ENCODE data around the gene IKBKG.

Gene IKBKG

GRCh38 chrX:154594491-154594890 lies 47.1 kb downstream of the IKBKG start:
- Histone ChIP-seq H3K27ac (ENCODE audit: low read depth, low read length) (no peak overlapping the region), H3K4me1 (ENCODE audit: control insufficient read depth in 1 of 2, insufficient read depth in 2 of 2, low read length in 2 of 2) (no peaks in the 10 kb centered on the region), H3K9me3 (ENCODE audit: control insufficient read depth in 1 of 2, low read length in 2 of 2) (no peaks in the 10 kb centered on the region), H3K27me3 (ENCODE audit: control insufficient read depth in 1 of 2, insufficient read depth in 2 of 2, low read length in 2 of 2) (no peaks in the 10 kb centered on the region), H3K36me3 (ENCODE audit: control insufficient read depth in 1 of 2, insufficient read depth in 2 of 2, low read length in 2 of 2) (no peaks in the 10 kb centered on the region), H3K9ac (ENCODE audit: low read depth in 1 of 2, low read length in 2 of 2) (no peak overlapping the region), H3K4me3 (ENCODE audit: low read depth in 1 of 2, low read length in 2 of 2) (no peak overlapping the region)

DNA sequence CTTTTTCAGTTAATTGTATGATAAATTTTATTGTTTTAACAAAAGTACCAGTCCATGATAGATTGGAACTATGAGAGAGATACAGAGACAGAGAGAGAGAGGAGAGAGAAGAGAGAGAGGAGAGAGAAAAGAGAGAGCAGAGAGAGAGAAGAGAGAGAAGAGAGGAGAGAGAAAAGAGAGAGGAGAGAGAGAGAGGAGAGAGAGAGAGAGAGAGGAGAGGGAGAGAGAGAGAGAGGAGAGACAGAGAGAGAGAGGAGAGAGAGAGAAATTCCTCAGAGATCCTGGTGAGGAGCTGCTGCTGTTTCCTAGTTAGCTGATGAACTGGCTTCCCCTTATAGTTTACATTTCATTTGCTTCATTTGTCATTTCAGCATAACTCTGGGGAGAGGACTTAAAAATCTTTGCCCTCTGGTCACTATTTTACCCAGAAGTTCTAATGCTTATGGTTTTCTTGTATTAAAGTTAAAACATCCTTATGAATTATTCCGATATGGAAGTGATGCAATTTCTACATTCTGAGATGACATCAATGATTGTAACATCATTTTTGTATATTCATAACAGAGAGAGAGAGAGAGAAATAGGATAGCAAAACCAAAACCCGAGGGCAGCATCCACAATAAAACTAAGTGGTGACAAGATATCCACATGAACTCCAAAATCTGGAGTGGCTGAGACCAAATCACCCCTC lies 48.3 kb downstream of the IKBKG start:
- Histone ChIP-seq H3K9ac (ENCODE audit: low read depth in 1 of 2, low read length in 2 of 2) (no peak overlapping the region), H3K27me3 (ENCODE audit: control insufficient read depth in 1 of 2, insufficient read depth in 2 of 2, low read length in 2 of 2) (no peaks in the 10 kb centered on the region), H3K36me3 (ENCODE audit: control insufficient read depth in 1 of 2, insufficient read depth in 2 of 2, low read length in 2 of 2) (no peaks in the 10 kb centered on the region), H3K9me3 (ENCODE audit: control insufficient read depth in 1 of 2, low read length in 2 of 2) (no peaks in the 10 kb centered on the region), H3K4me3 (ENCODE audit: low read depth in 1 of 2, low read length in 2 of 2) (no peak overlapping the region), H3K4me1 (ENCODE audit: control insufficient read depth in 1 of 2, insufficient read depth in 2 of 2, low read length in 2 of 2) (no peaks in the 10 kb centered on the region), H3K27ac (ENCODE audit: low read depth, low read length) (no peak overlapping the region)

DNA sequence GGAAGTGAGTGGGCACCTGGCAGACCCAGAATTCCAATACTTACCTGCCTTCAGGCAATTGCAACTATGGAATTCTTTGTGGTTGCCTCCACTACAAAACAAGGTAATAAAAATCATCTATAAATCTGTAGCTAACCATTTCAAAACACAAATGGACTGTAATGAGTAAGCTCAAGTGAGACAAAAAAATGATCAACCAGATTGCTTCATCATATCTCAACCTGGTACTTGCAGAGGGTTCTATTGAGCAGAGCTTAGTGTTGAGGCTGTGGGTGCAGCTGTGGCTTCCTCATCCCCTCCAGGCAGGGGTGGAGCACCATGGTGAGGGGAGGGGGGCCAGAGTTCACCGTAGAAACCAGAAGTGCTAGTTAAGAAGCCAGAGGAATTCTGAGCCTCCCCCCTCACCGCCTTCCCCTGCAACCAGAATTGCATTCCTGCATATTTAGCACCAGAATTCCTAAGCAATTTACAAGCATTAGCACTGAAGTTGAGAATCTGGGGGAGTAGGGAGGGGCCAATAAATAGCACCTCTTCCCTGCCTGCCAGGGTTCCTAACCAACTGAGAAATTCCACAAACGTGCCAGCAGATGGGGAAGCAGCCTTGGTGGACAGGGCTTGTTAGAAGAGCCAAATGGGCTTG lies 49.0 kb downstream of the IKBKG start:
- H3K9me3 ChIP-seq (ENCODE audit: control insufficient read depth in 1 of 2, low read length in 2 of 2) = no peaks in the 10 kb centered on the region
- no peak overlapping the region for H3K27ac ChIP-seq (ENCODE audit: low read depth, low read length)
- H3K9ac ChIP-seq (ENCODE audit: low read depth in 1 of 2, low read length in 2 of 2) = no peak overlapping the region

GRCh38 chrX:154597221-154597620 lies 49.8 kb downstream of the IKBKG start:
- no peaks in the 10 kb centered on the region for H3K27me3 ChIP-seq (ENCODE audit: control insufficient read depth in 1 of 2, insufficient read depth in 2 of 2, low read length in 2 of 2)
- no peaks in the 10 kb centered on the region for H3K36me3 ChIP-seq (ENCODE audit: control insufficient read depth in 1 of 2, insufficient read depth in 2 of 2, low read length in 2 of 2)
- H3K9ac ChIP-seq (ENCODE audit: low read depth in 1 of 2, low read length in 2 of 2) = no peak overlapping the region
- no peak overlapping the region for H3K4me3 ChIP-seq (ENCODE audit: low read depth in 1 of 2, low read length in 2 of 2)
- no peaks in the 10 kb centered on the region for H3K9me3 ChIP-seq (ENCODE audit: control insufficient read depth in 1 of 2, low read length in 2 of 2)
- H3K27ac ChIP-seq (ENCODE audit: low read depth, low read length) = no peak overlapping the region
- no peaks in the 10 kb centered on the region for H3K4me1 ChIP-seq (ENCODE audit: control insufficient read depth in 1 of 2, insufficient read depth in 2 of 2, low read length in 2 of 2)

More for the DNA sequence above, 49.0 kb downstream of the IKBKG start:
- no peaks in the 10 kb centered on the region for H3K36me3 ChIP-seq (ENCODE audit: control insufficient read depth in 1 of 2, insufficient read depth in 2 of 2, low read length in 2 of 2)
- H3K4me3 ChIP-seq (ENCODE audit: low read depth in 1 of 2, low read length in 2 of 2) = no peak overlapping the region
- H3K27me3 ChIP-seq (ENCODE audit: control insufficient read depth in 1 of 2, insufficient read depth in 2 of 2, low read length in 2 of 2) = no peaks in the 10 kb centered on the region
- no peaks in the 10 kb centered on the region for H3K4me1 ChIP-seq (ENCODE audit: control insufficient read depth in 1 of 2, insufficient read depth in 2 of 2, low read length in 2 of 2)

DNA sequence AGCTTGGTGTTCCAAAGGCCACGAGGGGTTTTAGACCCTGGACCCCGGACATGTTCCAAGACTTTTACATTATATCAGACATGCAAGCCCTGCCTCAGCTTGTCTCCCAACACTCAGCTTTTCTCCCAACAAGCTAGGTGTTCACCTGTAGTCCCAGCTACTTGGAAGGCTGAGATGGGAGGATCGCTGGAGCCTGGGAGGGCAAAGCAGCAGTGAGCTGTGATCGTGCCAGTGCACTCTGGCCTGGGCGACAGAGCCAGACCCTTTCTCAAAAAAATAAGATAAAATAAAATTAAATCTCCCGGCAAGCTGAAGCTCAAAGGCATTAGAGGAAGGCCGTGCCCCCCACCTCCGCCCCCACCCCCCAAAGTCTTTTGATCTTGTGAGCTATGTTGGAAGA lies 51.2 kb downstream of the IKBKG start:
- no peak overlapping the region for H3K9ac ChIP-seq (ENCODE audit: low read depth in 1 of 2, low read length in 2 of 2)
- no peaks in the 10 kb centered on the region for H3K9me3 ChIP-seq (ENCODE audit: control insufficient read depth in 1 of 2, low read length in 2 of 2)
- H3K27me3 ChIP-seq (ENCODE audit: control insufficient read depth in 1 of 2, insufficient read depth in 2 of 2, low read length in 2 of 2) = no peaks in the 10 kb centered on the region
- no peaks in the 10 kb centered on the region for H3K4me1 ChIP-seq (ENCODE audit: control insufficient read depth in 1 of 2, insufficient read depth in 2 of 2, low read length in 2 of 2)
- H3K27ac ChIP-seq (ENCODE audit: low read depth, low read length) = no peak overlapping the region
- no peak overlapping the region for H3K4me3 ChIP-seq (ENCODE audit: low read depth in 1 of 2, low read length in 2 of 2)
- no peaks in the 10 kb centered on the region for H3K36me3 ChIP-seq (ENCODE audit: control insufficient read depth in 1 of 2, insufficient read depth in 2 of 2, low read length in 2 of 2)

DNA sequence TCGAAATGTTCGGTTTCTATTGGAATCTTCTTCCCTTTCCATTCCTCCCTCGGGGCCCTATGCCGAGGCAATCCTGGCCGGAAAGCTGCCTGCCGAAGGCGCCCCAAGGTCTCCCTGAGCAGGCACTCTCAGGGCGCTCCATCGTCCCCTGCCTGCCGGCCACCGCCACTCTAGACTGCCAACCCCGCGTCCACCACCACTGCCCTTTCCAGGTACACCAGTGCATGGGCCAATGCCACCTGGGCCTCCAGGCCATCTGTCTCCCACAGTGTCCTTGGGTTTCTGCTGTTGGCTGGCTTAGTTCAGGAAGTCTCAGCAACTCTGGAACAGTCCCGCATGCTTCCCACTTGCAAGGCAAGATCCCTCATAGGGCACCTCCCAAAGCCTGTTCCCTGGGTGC lies 52.1 kb downstream of the IKBKG start:
- Histone ChIP-seq H3K9me3 (ENCODE audit: control insufficient read depth in 1 of 2, low read length in 2 of 2) (no peaks in the 10 kb centered on the region), H3K27me3 (ENCODE audit: control insufficient read depth in 1 of 2, insufficient read depth in 2 of 2, low read length in 2 of 2) (no peaks in the 10 kb centered on the region), H3K9ac (ENCODE audit: low read depth in 1 of 2, low read length in 2 of 2) (no peak overlapping the region), H3K36me3 (ENCODE audit: control insufficient read depth in 1 of 2, insufficient read depth in 2 of 2, low read length in 2 of 2) (no peaks in the 10 kb centered on the region), H3K4me3 (ENCODE audit: low read depth in 1 of 2, low read length in 2 of 2) (no peak overlapping the region), H3K4me1 (ENCODE audit: control insufficient read depth in 1 of 2, insufficient read depth in 2 of 2, low read length in 2 of 2) (no peaks in the 10 kb centered on the region), H3K27ac (ENCODE audit: low read depth, low read length) (no peak overlapping the region)

DNA sequence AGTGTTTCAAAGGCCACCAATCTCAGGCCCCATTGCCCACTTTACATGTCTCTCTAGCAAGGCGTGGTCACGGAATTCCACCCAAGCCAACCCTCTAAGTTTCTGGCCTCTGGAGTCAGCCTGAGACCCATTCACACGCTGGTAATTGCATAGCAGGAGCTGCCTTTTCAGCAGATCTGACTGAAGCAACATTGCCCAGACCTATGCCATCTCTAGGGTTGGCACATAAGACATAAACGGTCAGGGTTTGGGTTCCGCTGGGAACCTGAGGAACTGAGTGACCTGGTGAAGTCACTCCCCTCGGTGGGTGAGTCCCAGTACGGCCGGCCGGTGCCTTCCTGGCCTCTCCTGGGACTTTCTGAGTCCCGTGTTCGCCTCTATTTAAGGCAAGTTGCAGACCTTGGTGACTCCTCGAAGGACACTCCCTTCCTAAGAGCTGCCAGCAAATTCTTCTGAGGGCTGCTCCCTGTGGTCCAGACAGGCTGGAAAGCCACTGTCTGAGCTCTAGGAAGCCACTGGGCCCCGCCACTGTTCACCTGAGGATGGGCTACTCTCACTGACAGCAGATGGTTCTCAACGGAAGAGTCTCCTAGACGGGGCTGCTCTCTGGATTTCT lies 53.4 kb downstream of the IKBKG start:
- no peaks in the 10 kb centered on the region for H3K36me3 ChIP-seq (ENCODE audit: control insufficient read depth in 1 of 2, insufficient read depth in 2 of 2, low read length in 2 of 2)
- H3K27ac ChIP-seq (ENCODE audit: low read depth, low read length) = no peak overlapping the region
- no peaks in the 10 kb centered on the region for H3K27me3 ChIP-seq (ENCODE audit: control insufficient read depth in 1 of 2, insufficient read depth in 2 of 2, low read length in 2 of 2)
- no peak overlapping the region for H3K4me3 ChIP-seq (ENCODE audit: low read depth in 1 of 2, low read length in 2 of 2)
- no peaks in the 10 kb centered on the region for H3K9me3 ChIP-seq (ENCODE audit: control insufficient read depth in 1 of 2, low read length in 2 of 2)
- no peaks in the 10 kb centered on the region for H3K4me1 ChIP-seq (ENCODE audit: control insufficient read depth in 1 of 2, insufficient read depth in 2 of 2, low read length in 2 of 2)
- H3K9ac ChIP-seq (ENCODE audit: low read depth in 1 of 2, low read length in 2 of 2) = no peak overlapping the region

DNA sequence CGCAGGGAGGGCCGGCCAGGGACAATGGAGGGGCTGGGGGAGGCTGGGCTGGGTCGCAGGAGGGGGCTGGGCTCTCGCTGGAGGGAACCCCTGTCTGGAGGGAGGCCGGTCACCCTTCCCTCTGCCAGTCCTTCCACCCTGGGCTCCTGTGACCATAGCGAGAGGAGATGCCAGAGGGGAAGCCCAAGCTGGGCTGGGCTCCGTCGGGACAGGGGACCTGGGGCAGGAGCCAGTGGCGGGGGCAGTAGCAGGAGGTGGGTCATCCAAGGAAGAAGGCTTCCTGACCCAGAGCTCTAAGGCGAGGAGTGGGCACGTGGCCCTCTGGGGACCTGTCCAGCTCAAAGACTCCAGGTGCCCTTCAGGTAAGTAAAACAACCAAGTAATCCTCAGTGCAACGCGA lies 54.8 kb downstream of the IKBKG start:
- no peaks in the 10 kb centered on the region for H3K9me3 ChIP-seq (ENCODE audit: control insufficient read depth in 1 of 2, low read length in 2 of 2)
- H3K4me3 ChIP-seq (ENCODE audit: low read depth in 1 of 2, low read length in 2 of 2) = no peak overlapping the region
- no peaks in the 10 kb centered on the region for H3K36me3 ChIP-seq (ENCODE audit: control insufficient read depth in 1 of 2, insufficient read depth in 2 of 2, low read length in 2 of 2)
- H3K27me3 ChIP-seq (ENCODE audit: control insufficient read depth in 1 of 2, insufficient read depth in 2 of 2, low read length in 2 of 2) = no peaks in the 10 kb centered on the region
- H3K9ac ChIP-seq (ENCODE audit: low read depth in 1 of 2, low read length in 2 of 2) = no peak overlapping the region
- H3K4me1 ChIP-seq (ENCODE audit: control insufficient read depth in 1 of 2, insufficient read depth in 2 of 2, low read length in 2 of 2) = no peaks in the 10 kb centered on the region
- no peak overlapping the region for H3K27ac ChIP-seq (ENCODE audit: low read depth, low read length)

GRCh38 chrX:154602766-154603437 lies 55.5 kb downstream of the IKBKG start:
- H3K9ac ChIP-seq (ENCODE audit: low read depth in 1 of 2, low read length in 2 of 2) = no peak overlapping the region
- no peaks in the 10 kb centered on the region for H3K27me3 ChIP-seq (ENCODE audit: control insufficient read depth in 1 of 2, insufficient read depth in 2 of 2, low read length in 2 of 2)
- no peaks in the 10 kb centered on the region for H3K9me3 ChIP-seq (ENCODE audit: control insufficient read depth in 1 of 2, low read length in 2 of 2)
- H3K36me3 ChIP-seq (ENCODE audit: control insufficient read depth in 1 of 2, insufficient read depth in 2 of 2, low read length in 2 of 2) = no peaks in the 10 kb centered on the region
- no peak overlapping the region for H3K4me3 ChIP-seq (ENCODE audit: low read depth in 1 of 2, low read length in 2 of 2)
- no peaks in the 10 kb centered on the region for H3K4me1 ChIP-seq (ENCODE audit: control insufficient read depth in 1 of 2, insufficient read depth in 2 of 2, low read length in 2 of 2)
- no peak overlapping the region for H3K27ac ChIP-seq (ENCODE audit: low read depth, low read length)

All from duodenal mucosa (tissue), 2 donors.